T-helper 2 cell treated with Interferon-gamma antibody and Interleukin-4, amounts not matched to agents 5 μg/mL and 100 μg/mL, for 36 hours (primary cell): ENCODE measurements around the gene HMGCLL1.

Experiments
- DNase-seq: peaks from one replicate; pipeline ENCODE4 v3.0.0; 2021; ENCODE audit warnings: low spot score
- H3K27ac Mint-ChIP-seq: one replicate; pipeline ENCODE4 v1.8.0; 2021; ENCODE audit warnings: mild to moderate bottlenecking, mixed read lengths
- H3K27me3 Mint-ChIP-seq: one replicate; pipeline ENCODE4 v1.8.0; 2021; ENCODE audit warnings: low read depth, mixed read lengths
- H3K36me3 Mint-ChIP-seq: one replicate; pipeline ENCODE4 v1.8.0; 2021; ENCODE audit warnings: low read depth, mixed read lengths
- H3K4me1 Mint-ChIP-seq: one replicate; pipeline ENCODE4 v1.8.0; 2021; ENCODE audit warnings: low read depth, mixed read lengths
- H3K4me3 Mint-ChIP-seq: one replicate; pipeline ENCODE4 v1.8.0; 2022; ENCODE audit warnings: mild to moderate bottlenecking, moderate library complexity, mixed read lengths
- H3K9me3 Mint-ChIP-seq: one replicate; pipeline ENCODE4 v1.8.0; 2021; ENCODE audit warnings: mixed read lengths

Gene HMGCLL1

DNA sequence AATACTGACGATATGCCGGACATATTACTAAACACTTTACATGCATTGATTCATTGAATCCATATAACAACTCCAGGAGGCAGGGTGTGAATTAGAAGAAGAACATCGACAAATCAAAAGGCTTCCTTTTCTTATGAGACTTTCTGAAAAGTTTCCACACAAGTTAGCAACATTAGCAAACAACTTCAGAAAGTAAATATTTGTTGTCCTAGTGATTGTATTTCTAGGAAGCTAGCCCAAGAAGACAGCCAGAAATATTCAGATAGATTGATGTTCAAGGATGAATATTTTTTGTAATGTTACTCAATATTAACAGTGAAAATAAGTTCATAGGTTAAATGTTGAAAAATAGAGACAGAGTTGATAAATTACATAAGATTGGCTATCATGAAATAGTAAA lies 131.1 kb downstream of the HMGCLL1 start:
- DNase-seq: no peak
- Mint-ChIP-seq H3K36me3 (no peaks in the 10 kb centered on the region), H3K4me3 (no peak overlapping the region), H3K27ac (no peak overlapping the region), H3K4me1 (no peaks in the 10 kb centered on the region), H3K9me3 (no peaks in the 10 kb centered on the region), H3K27me3 (no peaks in the 10 kb centered on the region)

DNA sequence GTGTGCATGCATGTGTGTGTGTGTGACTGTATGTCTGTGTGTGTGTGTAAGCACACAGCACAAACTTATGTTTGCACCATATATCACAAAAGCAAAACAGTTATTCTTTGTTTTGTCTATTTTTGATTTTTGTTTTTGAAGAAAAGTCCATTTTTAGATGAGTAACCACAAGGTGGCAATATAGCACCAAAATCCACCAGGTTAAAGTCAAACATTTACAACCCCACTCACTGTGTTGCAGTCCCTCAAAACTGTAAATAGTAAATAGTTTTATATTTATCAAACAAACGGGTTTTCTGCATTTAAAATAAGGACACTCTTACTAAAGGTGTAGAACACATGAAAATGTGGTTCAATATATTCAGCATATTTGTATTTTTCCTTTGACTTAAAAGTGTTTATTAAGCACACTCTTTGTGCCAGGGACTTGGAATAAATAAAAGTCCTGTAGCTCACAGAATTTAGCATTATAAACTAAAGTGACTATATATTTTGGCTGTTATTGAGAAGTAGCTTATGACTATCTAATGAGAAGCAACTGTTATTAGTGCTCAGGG lies 133.3 kb downstream of the HMGCLL1 start:
- DNase-seq: no peak
- Mint-ChIP-seq H3K27me3 (no peaks in the 10 kb centered on the region), H3K4me1 (no peaks in the 10 kb centered on the region), H3K9me3 (no peaks in the 10 kb centered on the region), H3K27ac (no peak overlapping the region), H3K36me3 (no peaks in the 10 kb centered on the region), H3K4me3 (no peak overlapping the region)

DNA sequence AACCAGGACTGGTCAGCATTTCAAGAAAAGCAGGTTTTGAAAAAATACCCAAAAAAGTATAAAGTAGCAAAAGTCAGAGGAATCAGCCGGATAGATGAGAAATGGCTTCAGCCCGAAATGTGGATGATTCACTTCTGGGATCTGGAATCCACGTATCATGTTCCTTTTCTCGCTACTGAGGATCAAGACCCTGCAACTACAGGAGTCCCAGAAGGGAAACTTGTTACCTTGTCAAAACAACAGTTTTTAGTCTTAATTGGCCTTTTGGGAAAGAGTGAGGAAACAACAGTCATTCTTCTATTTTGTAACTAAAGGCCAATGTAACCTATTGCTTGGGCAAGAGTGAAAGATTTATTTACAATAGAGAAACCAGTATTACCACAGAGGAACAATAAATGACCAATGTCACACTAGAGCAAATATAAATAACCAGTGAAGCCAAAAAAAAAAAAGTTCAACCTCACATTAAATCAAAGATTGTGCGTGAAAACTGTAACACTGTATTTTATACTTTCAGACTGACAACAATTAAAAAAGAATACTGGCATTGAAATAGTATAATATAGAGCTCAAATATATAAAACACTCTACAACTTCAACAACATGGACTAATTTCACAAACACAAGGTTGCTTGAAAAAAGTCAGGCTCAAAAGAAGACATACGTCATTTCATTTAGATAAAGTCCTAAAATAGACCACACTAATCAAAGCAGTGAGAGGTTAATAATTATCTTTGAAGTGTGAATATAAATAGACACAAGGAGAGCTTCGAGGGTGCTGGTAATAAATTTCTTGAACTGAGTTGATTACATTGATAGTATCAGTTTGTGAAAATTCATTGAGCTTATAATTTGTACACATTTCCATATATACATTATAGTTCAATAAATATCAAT lies 135.5 kb downstream of the HMGCLL1 start:
- no peaks in the 10 kb centered on the region for H3K9me3 Mint-ChIP-seq
- H3K27me3 Mint-ChIP-seq: no peaks in the 10 kb centered on the region
- H3K4me1 Mint-ChIP-seq: no peaks in the 10 kb centered on the region
- H3K27ac Mint-ChIP-seq: no peak overlapping the region
- no peak overlapping the region for H3K4me3 Mint-ChIP-seq
- no peak for DNase-seq
- no peaks in the 10 kb centered on the region for H3K36me3 Mint-ChIP-seq

DNA sequence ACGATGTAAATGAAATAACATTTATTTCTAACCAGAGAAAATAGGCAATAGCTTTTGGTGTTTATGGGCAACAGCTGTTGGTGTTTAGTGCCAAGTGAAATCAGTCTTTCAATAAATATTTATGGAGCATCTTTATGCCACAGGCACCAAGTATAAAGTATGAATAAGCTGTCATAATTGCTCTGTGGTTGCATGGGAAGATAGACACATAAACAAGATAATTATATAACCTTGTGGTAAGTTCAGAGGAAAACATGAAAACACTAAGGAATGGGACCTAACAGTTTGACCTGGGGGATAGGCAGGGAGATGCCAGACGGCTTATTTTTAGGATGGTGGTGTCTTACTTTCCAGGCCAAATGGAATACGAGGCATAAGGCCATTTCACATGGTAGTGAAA lies 140.8 kb downstream of the HMGCLL1 start:
- Mint-ChIP-seq H3K27ac (no peak overlapping the region), H3K4me1 (no peaks in the 10 kb centered on the region), H3K9me3 (no peaks in the 10 kb centered on the region), H3K27me3 (no peaks in the 10 kb centered on the region), H3K36me3 (no peaks in the 10 kb centered on the region), H3K4me3 (no peak overlapping the region)
- DNase-seq: no peak

DNA sequence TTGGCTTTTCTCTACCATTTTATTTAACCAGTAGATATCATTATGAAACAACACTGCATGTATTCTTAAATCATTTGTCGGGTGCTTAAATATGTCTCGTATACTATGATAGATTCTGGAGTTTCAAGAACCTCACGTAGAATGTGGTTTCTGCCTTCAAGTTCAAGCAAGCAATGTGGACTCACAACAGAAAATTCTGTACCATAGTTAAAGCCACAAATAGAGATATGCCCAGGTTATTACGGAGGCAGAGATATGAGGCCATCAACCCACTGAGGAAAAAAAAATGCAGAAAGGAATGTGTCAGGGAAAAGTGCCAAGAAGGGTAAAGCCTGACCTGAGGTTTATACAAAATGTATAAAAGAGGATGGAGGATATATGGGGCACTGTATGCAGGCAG lies 141.9 kb downstream of the HMGCLL1 start:
- H3K36me3 Mint-ChIP-seq: no peaks in the 10 kb centered on the region
- H3K4me1 Mint-ChIP-seq: no peaks in the 10 kb centered on the region
- no peaks in the 10 kb centered on the region for H3K27me3 Mint-ChIP-seq
- no peak overlapping the region for H3K4me3 Mint-ChIP-seq
- no peak for DNase-seq
- no peaks in the 10 kb centered on the region for H3K9me3 Mint-ChIP-seq
- no peak overlapping the region for H3K27ac Mint-ChIP-seq

DNA sequence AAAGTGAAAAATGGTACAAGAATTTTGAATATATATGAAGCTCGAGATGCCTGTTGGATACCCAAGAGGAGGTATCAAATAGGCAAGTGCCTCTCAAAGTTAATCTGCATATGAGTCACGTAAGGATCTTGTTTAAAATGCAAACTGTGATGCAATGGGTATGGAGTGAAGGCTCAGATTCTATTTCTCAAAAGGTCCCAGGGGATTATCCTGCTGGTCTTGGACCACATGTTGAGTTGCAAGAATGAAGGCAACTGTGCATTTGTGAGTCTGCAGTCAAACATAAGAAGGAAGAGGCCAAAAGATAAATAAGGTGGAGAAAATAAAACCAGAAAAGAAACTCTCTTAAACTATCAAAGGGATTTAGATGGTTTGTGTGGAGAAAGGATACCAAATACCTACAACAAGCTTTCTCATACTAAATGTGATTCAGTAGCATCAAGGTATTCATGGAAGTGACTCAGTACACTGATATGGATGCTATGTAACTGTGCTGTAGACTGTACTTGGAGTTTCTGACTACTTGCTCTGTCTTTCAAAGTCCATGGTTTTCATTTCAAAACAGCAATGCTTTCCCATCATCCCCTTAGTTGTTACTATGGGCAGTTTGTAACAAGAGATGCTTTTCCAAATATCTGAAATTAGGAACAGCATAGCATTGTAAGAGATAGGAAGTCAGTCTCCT lies 145.4 kb downstream of the HMGCLL1 start:
- Mint-ChIP-seq H3K36me3 (no peaks in the 10 kb centered on the region), H3K27ac (no peak overlapping the region), H3K4me3 (no peak overlapping the region), H3K27me3 (no peaks in the 10 kb centered on the region), H3K9me3 (no peaks in the 10 kb centered on the region), H3K4me1 (no peaks in the 10 kb centered on the region)
- DNase-seq: no peak

DNA sequence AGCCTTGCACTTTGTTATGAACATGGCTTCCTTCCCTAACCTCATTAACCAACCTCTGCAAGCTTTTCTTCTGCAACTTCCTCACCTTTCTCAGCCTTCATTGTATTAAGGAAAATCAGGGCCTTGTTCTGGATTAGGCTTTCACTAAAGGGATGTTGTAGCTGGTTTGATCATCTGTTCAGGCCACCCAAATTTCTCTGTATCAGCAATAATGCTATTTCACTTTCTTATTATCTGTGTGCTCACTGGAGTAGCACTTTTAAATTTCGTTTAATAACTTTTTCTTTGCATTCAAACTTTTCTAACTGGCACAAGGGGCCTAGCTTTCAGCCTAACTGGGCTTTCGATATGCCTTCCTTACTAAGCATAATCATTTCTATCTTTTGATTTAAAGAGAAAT lies 155.1 kb downstream of the HMGCLL1 start:
- Mint-ChIP-seq H3K9me3 (peaks cover 3% of the 10 kb centered on the region), H3K27me3 (no peaks in the 10 kb centered on the region), H3K27ac (no peak overlapping the region), H3K36me3 (no peaks in the 10 kb centered on the region), H3K4me1 (no peaks in the 10 kb centered on the region), H3K4me3 (no peak overlapping the region)
- DNase-seq: no peak

DNA sequence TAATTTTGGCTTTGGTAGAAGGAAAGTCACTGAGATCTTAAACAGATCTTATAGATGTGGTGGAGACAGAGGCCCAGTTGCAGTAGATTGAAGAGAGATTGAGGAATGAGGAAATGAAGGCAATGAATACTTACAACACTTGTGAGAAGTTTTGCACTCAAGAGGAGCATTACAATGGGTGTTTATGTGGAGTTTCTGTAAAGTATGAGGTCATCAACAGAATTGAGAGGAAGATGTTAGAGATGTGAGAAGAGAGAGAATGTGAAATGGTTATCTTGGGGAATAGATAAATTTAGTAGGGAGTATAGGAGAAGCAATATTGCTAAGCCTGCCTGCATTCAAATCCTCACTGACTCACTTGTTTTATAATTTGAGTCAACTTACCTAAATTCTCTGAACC lies 168.3 kb downstream of the HMGCLL1 start:
- Mint-ChIP-seq H3K9me3 (peaks cover 24% of the 10 kb centered on the region), H3K36me3 (no peaks in the 10 kb centered on the region), H3K27ac (no peak overlapping the region), H3K27me3 (no peaks in the 10 kb centered on the region), H3K4me3 (no peak overlapping the region), H3K4me1 (no peaks in the 10 kb centered on the region)
- DNase-seq: no peak

DNA sequence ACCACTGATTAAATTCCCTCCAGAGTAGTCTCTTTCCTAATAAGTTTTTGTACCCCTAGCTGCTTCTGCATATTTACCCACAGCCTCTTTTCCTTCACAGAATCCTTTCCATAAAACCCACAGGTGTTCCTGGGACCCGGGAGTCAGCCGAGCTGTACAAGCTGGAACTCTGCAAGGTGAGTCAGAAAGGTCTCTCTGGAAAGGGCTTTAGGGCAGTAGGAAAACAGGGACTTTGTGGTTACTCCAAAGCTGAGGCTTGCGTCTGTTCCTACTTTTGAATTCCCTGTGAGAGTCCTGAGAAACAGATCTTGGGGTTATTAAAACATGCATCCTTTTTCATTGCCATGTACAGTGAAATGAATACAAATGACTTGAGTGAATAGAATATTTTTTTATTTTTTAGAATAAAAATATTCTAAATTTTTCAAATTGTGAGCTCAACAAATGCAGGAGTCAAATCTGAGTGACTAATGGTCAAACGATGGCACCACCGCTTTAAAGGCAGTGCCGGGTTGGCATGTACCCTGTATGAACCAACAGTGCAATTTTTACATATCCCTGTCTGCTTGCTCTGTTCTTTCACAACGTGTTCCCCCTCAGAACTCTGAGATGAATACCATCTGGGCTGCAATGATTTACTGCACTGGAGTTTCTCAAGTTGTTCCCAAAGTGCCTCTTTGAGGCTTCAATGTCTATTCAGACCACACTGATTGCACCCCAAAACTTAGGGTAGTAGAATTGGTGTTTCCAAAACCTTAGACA lies 173.3 kb downstream of the HMGCLL1 start:
- H3K36me3 Mint-ChIP-seq: no peaks in the 10 kb centered on the region
- no peak for DNase-seq

DNA sequence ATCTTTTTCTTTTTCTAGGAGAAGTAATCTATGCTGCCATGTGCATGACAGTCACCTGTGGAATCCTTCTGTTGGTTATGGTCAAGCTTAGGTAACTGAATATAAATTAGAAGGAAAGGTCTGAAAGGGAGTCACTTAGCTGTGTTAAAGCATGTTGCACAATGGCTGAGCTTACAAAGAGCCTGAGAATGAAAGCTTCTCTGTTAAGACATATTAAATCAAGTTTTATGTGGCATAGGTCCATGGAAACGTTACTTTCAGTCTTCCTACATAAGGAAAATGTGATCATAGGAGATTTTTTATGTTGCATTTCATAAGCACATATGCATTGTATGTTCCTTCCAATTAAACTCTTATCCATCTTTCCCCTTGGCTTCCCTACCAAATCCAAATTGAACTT lies 179.6 kb downstream of the HMGCLL1 start:
- no peak overlapping the region for H3K27ac Mint-ChIP-seq
- H3K36me3 Mint-ChIP-seq: no peaks in the 10 kb centered on the region

More for the DNA sequence above, 173.3 kb downstream of the HMGCLL1 start:
- H3K4me3 Mint-ChIP-seq: no peak overlapping the region
- H3K27ac Mint-ChIP-seq: no peak overlapping the region
- H3K4me1 Mint-ChIP-seq: no peaks in the 10 kb centered on the region
- no peaks in the 10 kb centered on the region for H3K27me3 Mint-ChIP-seq
- H3K9me3 Mint-ChIP-seq: peaks cover 8% of the 10 kb centered on the region

DNA sequence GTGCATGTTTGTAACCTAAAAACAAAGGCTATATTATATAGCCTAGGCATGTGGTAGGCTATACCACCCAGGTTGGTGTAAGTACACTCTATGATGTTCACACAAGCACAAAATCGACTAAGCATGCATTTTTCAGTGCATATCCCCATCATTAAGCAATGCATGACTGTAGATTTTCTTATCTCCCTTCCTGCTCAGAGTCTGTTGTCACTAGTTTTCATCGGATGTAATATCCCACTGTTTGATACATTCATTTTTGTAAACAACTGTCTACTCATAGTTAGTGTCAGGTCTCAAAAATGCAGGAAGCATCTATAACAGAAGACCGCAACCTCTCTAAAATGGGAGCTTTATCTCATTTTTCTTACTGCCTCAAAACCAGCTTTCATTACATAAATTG lies 181.0 kb downstream of the HMGCLL1 start:
- H3K27me3 Mint-ChIP-seq: no peaks in the 10 kb centered on the region
- H3K4me1 Mint-ChIP-seq: no peaks in the 10 kb centered on the region
- no peaks in the 10 kb centered on the region for H3K9me3 Mint-ChIP-seq
- no peaks in the 10 kb centered on the region for H3K36me3 Mint-ChIP-seq
- H3K27ac Mint-ChIP-seq: no peak overlapping the region
- no peak overlapping the region for H3K4me3 Mint-ChIP-seq
- DNase-seq: no peak

More for the DNA sequence above, 179.6 kb downstream of the HMGCLL1 start:
- DNase-seq: no peak
- Mint-ChIP-seq H3K27me3 (no peaks in the 10 kb centered on the region), H3K4me1 (no peaks in the 10 kb centered on the region), H3K4me3 (no peak overlapping the region), H3K9me3 (no peaks in the 10 kb centered on the region)

DNA sequence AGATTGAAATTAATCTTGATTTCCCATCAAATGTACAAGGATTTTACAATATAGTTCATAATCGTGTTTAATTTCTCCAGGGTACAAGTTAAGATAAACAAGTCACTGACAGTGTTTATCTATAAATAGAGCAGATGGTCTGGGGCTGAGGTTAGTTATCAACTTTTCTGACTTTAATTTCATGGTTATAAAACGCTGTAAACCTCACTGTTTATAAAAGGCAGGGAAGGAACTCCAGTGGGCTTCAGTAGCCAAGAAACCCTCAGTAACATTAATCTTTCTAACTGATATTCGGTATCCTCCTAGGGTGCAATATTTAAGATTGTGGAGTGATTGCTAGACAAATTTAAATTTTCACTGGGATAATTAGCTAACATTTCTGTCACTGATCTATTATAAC lies 183.1 kb downstream of the HMGCLL1 start:
- H3K9me3 Mint-ChIP-seq: no peaks in the 10 kb centered on the region
- no peaks in the 10 kb centered on the region for H3K4me1 Mint-ChIP-seq
- H3K36me3 Mint-ChIP-seq: no peaks in the 10 kb centered on the region
- DNase-seq: no peak
- no peak overlapping the region for H3K27ac Mint-ChIP-seq
- H3K4me3 Mint-ChIP-seq: no peak overlapping the region
- H3K27me3 Mint-ChIP-seq: no peaks in the 10 kb centered on the region

DNA sequence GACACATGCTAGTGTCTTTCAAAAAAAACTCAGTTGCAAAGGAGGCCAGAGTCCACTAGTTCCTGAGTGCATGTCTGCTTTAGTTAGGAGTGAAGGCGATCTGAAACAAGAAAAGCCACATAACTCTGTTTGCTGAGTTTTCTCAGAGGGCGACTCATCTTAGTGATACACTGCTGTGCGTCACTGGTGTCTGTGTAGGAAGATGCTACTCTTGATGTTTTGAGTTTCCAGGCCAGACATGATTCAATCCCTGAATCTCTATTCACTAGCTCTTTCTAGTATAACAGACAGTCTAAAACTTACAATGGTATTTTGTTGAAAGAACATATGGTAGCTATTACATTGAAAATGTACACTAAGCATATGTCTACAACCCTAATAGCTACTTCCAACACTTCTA lies 190.8 kb downstream of the HMGCLL1 start:
- H3K9me3 Mint-ChIP-seq: peaks cover 7% of the 10 kb centered on the region

More for the DNA sequence above, 190.8 kb downstream of the HMGCLL1 start:
- Mint-ChIP-seq H3K27ac (no peak overlapping the region), H3K36me3 (no peaks in the 10 kb centered on the region), H3K27me3 (no peaks in the 10 kb centered on the region), H3K4me3 (no peak overlapping the region), H3K4me1 (no peaks in the 10 kb centered on the region)
- no peak for DNase-seq
